Measurements from ENCODE around the gene KLHL35.

GRCh38 chr11:75433443-75433842 lies 440 bp upstream of the KLHL35 start:
- TF ChIP-seq CTCF (conservative IDR thresholded peaks at IDR 0.05; ENCODE audit: low read length) (no peak), EZH2phosphoT487 (IDR thresholded peaks at IDR 0.05; ENCODE audit: borderline replicate concordance, low read depth, low read length) (no peak)
